GM10248 (cell line): ENCODE data around the gene EDEM1.

Experiments
- CTCF ChIA-PET: fragments of 300-600 bp; sonication (Branson Sonifier 250); formaldehyde crosslinking; extraction: SDS; loops from one replicate; lab custom pipeline; 2021; ENCODE audit warnings: antibody characterized with exemption; lab: Yijun Ruan, JAX
- POLR2A ChIA-PET: fragments of 350-650 bp; sonication (Branson Sonifier 250); formaldehyde crosslinking; extraction: SDS; loops from one replicate; lab custom pipeline; 2020; ENCODE audit warnings: antibody characterized with exemption; lab: Yijun Ruan, JAX
- DNase-seq: peaks from one replicate; pipeline ENCODE4 v3.0.0; 2012; ENCODE audit errors: extremely low spot score
- CTCF ChIP-seq: IDR thresholded peaks from 2 replicates; pipeline ENCODE4 v1.5.1; 2012; ENCODE audit warnings: mild to moderate bottlenecking, low read depth; ENCODE audit errors: extremely low read depth, missing control alignments, control extremely low read depth

The EDEM1 gene

GRCh38 chr3:5188419-5189221 lies 1.1 kb downstream of the EDEM1 start:
- ChIA-PET CTCF (interaction anchor here (0.8 to 4.5 kb wide), 4 partner anchors 9 to 208 kb away, joined by 3 to 23 read pairs (median 6); partner anchors contain the start of gene ARL8B), POLR2A (interaction anchor here (0.7 to 1.8 kb wide), 3 partner anchors 8 to 436 kb away, joined by 3 to 7 read pairs (median 4); no protein-coding TSS in a partner anchor)
- TF ChIP-seq CTCF, result no peak
- no peak for DNase-seq

- POLR2A ChIA-PET, result interaction anchor here (0.7 kb wide), 1 partner anchor 67 kb away, joined by 3 read pairs; no protein-coding TSS in a partner anchor
- TF ChIP-seq CTCF, result no peak
- DNase-seq, result no peak
- CTCF ChIA-PET, result interaction anchor here (2.2 to 2.3 kb wide), 2 partner anchors 8 to 54 kb away, joined by 9 to 12 read pairs; no protein-coding TSS in a partner anchor
Measured at GRCh38 chr3:5190147-5190791, 2.8 kb downstream of the EDEM1 start.

GRCh38 chr3:5191555-5192304 lies 4.2 kb downstream of the EDEM1 start:
- TF ChIP-seq CTCF, result no peak
- no peak for DNase-seq
- ChIA-PET CTCF (interaction anchor here (1.4 to 2.3 kb wide), 3 partner anchors 53 to 69 kb away, joined by 3 to 12 read pairs (median 7); partner anchors contain the start of gene ARL8B), POLR2A (no interaction called here)

GRCh38 chr3:5192571-5193365 lies 5.3 kb downstream of the EDEM1 start:
- ChIA-PET CTCF (interaction anchor here (1.4 to 2.3 kb wide), 4 partner anchors 54 to 70 kb away, joined by 3 to 12 read pairs (median 9); partner anchors contain the start of gene ARL8B), POLR2A (interaction anchor here (0.7 to 1.6 kb wide), 2 partner anchors 11 to 14 kb away, joined by 3 to 6 read pairs; no protein-coding TSS in a partner anchor)
- no peak for TF ChIP-seq CTCF
- DNase-seq, result no peak

- ChIA-PET POLR2A (interaction anchor here (1.6 kb wide), 1 partner anchor 12 kb away, joined by 6 read pairs; no protein-coding TSS in a partner anchor), CTCF (interaction anchor here (0.9 to 5.4 kb wide), 7 partner anchors 14 to 71 kb away, joined by 3 to 41 read pairs (median 4); partner anchors contain the start of gene ARL8B)
Measured at GRCh38 chr3:5194341-5194740, 6.8 kb downstream of the EDEM1 start.

More at GRCh38 chr3:5194341-5194740, 6.8 kb downstream of the EDEM1 start:
- no peak for DNase-seq
- no peak for TF ChIP-seq CTCF
